Panc1 (cell line): ENCODE data around the gene CTNND2. TPM values are rescaled to one million over a fixed set of nuclear protein-coding genes. Genes with fewer than 3 reads are reported as not detected.

ENCODE experiments used
- ATAC-seq: fragments of 200-7000 bp; cut with Tn5 transposase; 2 replicates; pipeline ENCODE4 v1.9.1; 2020; ENCODE audit warnings: mild to moderate bottlenecking, moderate library complexity
- BruUV-seq: library from RNA; stranded (reverse); fragments of 400-500 nt; replicated peaks from 2 replicates; lab custom pipeline; 2021; lab: Mats Ljungman, UMichigan
- CTCF ChIA-PET: fragments of 300-600 bp; sonication (Branson Sonifier 250); formaldehyde crosslinking; loops from one replicate; lab custom pipeline; 2022; ENCODE audit warnings: antibody characterized with exemption; lab: Charles Lee
- POLR2A ChIA-PET: fragments of 300-600 bp; sonication (Branson Sonifier 250); formaldehyde crosslinking; loops from one replicate; lab custom pipeline; 2022; ENCODE audit warnings: antibody characterized with exemption; lab: Charles Lee
- DNase-seq: peaks from one replicate; pipeline ENCODE4 v3.0.0-alpha.2; 2010; ENCODE audit warnings: low read depth, low spot score
- H3K27ac ChIP-seq: 2 replicates; pipeline ENCODE4 v1.5.1; 2011; ENCODE audit warnings: mild to moderate bottlenecking, low read length, inconsistent platforms
- H3K27me3 ChIP-seq: fragments of 200-500 bp; sonication (Bioruptor generic); 2 replicates; pipeline ENCODE4 v1.6.0; 2014; ENCODE audit warnings: low read length, inconsistent platforms; ENCODE audit not compliant: control insufficient read depth, insufficient read depth
- H3K36me3 ChIP-seq: fragments of 200-500 bp; sonication (Bioruptor generic); 2 replicates; pipeline ENCODE4 v1.5.1; 2014; ENCODE audit warnings: inconsistent platforms, mild to moderate bottlenecking, low read length, moderate library complexity; ENCODE audit not compliant: control insufficient read depth, insufficient read depth
- H3K4me1 ChIP-seq: 2 replicates; pipeline ENCODE4 v1.5.1; 2011; ENCODE audit warnings: inconsistent platforms, mild to moderate bottlenecking, low read length, moderate library complexity; ENCODE audit not compliant: control insufficient read depth, insufficient read depth
- H3K4me3 ChIP-seq, 2 experiments: 2 replicates each; pipeline ENCODE4 v1.5.1; 2011 to 2012; ENCODE audit warnings: low read depth in 2 of 2, low read length in 2 of 2, mild to moderate bottlenecking in 2 of 2, inconsistent platforms in 1 of 2, moderate library complexity in 1 of 2
- H3K9me3 ChIP-seq: fragments of 200-500 bp; sonication (Bioruptor generic); 2 replicates; pipeline ENCODE4 v1.5.1; 2014; ENCODE audit warnings: low read depth, mild to moderate bottlenecking, inconsistent platforms, low read length, moderate library complexity; ENCODE audit not compliant: control insufficient read depth, insufficient read depth
- POLR2AphosphoS5 ChIP-seq: IDR thresholded peaks from 2 replicates; pipeline ENCODE4 v1.6.1; 2012; ENCODE audit warnings: mild to moderate bottlenecking, low read depth, low read length, moderate library complexity
- SIN3A ChIP-seq: IDR thresholded peaks from 2 replicates; pipeline ENCODE4 v1.6.1; 2012; ENCODE audit warnings: low read depth, mild to moderate bottlenecking, low read length, moderate library complexity, borderline replicate concordance; ENCODE audit not compliant: insufficient read depth
- TCF7L2 ChIP-seq: IDR thresholded peaks from 2 replicates; pipeline ENCODE4 v1.6.1; 2011; ENCODE audit warnings: mild to moderate bottlenecking, low read depth, low read length, inconsistent platforms
- in situ Hi-C: cut with HindIII; loops from 2 replicates; pipeline ENCODE4 v1.10.0; 2016; ENCODE audit warnings: low sequenced_read_pairs, low pct_unique_long_range_greater_than_20kb
- intact Hi-C: fragments of 100-400 bp; cut with micrococcal nuclease; formaldehyde crosslinking; loops from one replicate; pipeline ENCODE4 v1.10.0; 2022; ENCODE audit not compliant: unreplicated experiment
- total RNA-seq: library from RNA; stranded (reverse); gene quantifications from one replicate; pipeline ENCODE4 v1.2.1, GENCODE V29; 2021; ENCODE audit not compliant: unreplicated experiment
- TF ChIP-seq, protein P1 (sequence below): fragments of 450-650 bp; IDR thresholded peaks from 2 replicates; pipeline ENCODE4 v1.5.1; 2017; ENCODE audit warnings: mild to moderate bottlenecking
- TF ChIP-seq, protein P2 (sequence below), 2 experiments: IDR thresholded peaks; 2 replicates each; pipeline ENCODE4 v1.6.1; 2011 to 2012; ENCODE audit warnings: low read depth in 2 of 2, control low read depth in 1 of 2, low read length in 1 of 2, mild to moderate bottlenecking in 1 of 2, moderate library complexity in 1 of 2; ENCODE audit not compliant: insufficient read depth in 1 of 2

The CTNND2 gene
- total RNA-seq, 1 experiment from 2014 or later = 1.0 TPM

DNA sequence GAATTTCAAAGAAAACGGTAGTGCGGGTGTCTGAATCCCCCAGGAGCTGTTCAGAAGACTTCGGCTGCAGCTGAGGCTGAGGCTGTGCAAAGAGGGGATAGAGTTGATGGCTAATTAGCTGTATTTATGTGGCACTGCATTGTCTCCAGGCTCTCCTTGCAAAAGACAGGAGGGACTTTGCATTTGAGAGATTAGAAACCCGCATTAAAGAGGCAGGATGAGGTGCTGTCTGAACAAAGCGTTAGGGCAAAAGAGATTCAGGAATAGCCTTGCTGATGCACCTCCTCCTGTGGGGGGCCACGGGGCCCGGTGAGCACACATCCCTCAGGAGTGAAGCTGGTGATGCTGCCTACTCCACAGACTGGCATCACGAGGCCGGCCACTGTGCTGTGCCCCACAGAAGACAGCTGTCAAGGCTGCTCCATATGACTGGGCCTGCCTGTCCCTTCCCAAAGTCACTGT is 799.6 kb downstream of the CTNND2 start:
- Histone ChIP-seq H3K4me3 (no peak overlapping the region), H3K4me1 (no peaks in the 10 kb centered on the region), H3K27me3 (peaks cover 12% of the 10 kb centered on the region), H3K9me3 (no peaks in the 10 kb centered on the region), H3K36me3 (no peaks in the 10 kb centered on the region), H3K27ac (no peak overlapping the region)
- intact Hi-C loops = no loop called here
- in situ Hi-C loops = no loop called here
- TF ChIP-seq TCF7L2 = no peak
- TF ChIP-seq, protein P1, sequence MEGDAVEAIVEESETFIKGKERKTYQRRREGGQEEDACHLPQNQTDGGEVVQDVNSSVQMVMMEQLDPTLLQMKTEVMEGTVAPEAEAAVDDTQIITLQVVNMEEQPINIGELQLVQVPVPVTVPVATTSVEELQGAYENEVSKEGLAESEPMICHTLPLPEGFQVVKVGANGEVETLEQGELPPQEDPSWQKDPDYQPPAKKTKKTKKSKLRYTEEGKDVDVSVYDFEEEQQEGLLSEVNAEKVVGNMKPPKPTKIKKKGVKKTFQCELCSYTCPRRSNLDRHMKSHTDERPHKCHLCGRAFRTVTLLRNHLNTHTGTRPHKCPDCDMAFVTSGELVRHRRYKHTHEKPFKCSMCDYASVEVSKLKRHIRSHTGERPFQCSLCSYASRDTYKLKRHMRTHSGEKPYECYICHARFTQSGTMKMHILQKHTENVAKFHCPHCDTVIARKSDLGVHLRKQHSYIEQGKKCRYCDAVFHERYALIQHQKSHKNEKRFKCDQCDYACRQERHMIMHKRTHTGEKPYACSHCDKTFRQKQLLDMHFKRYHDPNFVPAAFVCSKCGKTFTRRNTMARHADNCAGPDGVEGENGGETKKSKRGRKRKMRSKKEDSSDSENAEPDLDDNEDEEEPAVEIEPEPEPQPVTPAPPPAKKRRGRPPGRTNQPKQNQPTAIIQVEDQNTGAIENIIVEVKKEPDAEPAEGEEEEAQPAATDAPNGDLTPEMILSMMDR = no peak
- TF ChIP-seq SIN3A = no peak
- TF ChIP-seq, protein P2, sequence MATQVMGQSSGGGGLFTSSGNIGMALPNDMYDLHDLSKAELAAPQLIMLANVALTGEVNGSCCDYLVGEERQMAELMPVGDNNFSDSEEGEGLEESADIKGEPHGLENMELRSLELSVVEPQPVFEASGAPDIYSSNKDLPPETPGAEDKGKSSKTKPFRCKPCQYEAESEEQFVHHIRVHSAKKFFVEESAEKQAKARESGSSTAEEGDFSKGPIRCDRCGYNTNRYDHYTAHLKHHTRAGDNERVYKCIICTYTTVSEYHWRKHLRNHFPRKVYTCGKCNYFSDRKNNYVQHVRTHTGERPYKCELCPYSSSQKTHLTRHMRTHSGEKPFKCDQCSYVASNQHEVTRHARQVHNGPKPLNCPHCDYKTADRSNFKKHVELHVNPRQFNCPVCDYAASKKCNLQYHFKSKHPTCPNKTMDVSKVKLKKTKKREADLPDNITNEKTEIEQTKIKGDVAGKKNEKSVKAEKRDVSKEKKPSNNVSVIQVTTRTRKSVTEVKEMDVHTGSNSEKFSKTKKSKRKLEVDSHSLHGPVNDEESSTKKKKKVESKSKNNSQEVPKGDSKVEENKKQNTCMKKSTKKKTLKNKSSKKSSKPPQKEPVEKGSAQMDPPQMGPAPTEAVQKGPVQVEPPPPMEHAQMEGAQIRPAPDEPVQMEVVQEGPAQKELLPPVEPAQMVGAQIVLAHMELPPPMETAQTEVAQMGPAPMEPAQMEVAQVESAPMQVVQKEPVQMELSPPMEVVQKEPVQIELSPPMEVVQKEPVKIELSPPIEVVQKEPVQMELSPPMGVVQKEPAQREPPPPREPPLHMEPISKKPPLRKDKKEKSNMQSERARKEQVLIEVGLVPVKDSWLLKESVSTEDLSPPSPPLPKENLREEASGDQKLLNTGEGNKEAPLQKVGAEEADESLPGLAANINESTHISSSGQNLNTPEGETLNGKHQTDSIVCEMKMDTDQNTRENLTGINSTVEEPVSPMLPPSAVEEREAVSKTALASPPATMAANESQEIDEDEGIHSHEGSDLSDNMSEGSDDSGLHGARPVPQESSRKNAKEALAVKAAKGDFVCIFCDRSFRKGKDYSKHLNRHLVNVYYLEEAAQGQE (IDR thresholded peaks at IDR 0.05; ENCODE audit: insufficient read depth in 1 of 2, low read depth in 2 of 2, low read length in 1 of 2) = no peak
- TF ChIP-seq POLR2AphosphoS5 = no peak
- ATAC-seq = no peak
- ChIA-PET POLR2A (no interaction called here), CTCF (interaction anchor here (0.6 kb wide), 1 partner anchor 232 kb away, joined by 3 read pairs; no protein-coding TSS in a partner anchor)
- no TSS peak for BruUV-seq
- no peak for DNase-seq

DNA sequence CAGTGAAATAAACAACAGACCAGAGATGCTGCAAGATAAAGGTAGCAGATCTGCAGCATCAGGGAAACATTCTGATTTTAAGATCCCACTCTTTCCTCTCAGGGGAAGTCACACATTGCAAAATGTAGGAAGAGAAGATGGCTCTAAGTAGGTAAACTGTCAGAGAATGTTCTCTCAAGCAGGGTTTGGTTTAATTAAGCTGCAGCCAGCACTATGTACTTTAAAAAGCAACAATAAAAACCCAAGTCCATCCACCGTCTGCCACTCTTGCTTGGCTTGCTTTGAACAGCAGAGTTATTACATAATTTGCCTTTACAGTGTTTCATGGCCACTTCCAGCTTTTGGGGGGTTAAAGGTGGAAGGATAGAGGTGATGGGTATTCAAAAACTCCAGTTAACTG is 800.0 kb downstream of the CTNND2 start:
- POLR2A ChIA-PET = no interaction called here
- intact Hi-C loops (no loop called here), in situ Hi-C loops (no loop called here)
- ATAC-seq (no peak), DNase-seq (no peak)
- CTCF ChIA-PET = interaction anchor here (0.6 kb wide), 1 partner anchor 232 kb away, joined by 3 read pairs; no protein-coding TSS in a partner anchor
- BruUV-seq = no TSS peak
- TF ChIP-seq SIN3A (no peak), POLR2AphosphoS5 (no peak), TCF7L2 (no peak)
- TF ChIP-seq, protein P2 (IDR thresholded peaks at IDR 0.05; ENCODE audit: insufficient read depth in 1 of 2, low read depth in 2 of 2, low read length in 1 of 2) = no peak
- TF ChIP-seq, protein P1 = no peak
- peaks cover 12% of the 10 kb centered on the region for H3K27me3 ChIP-seq
- H3K9me3 ChIP-seq = no peaks in the 10 kb centered on the region
- no peaks in the 10 kb centered on the region for H3K36me3 ChIP-seq
- H3K4me1 ChIP-seq = no peaks in the 10 kb centered on the region
- H3K4me3 ChIP-seq = no peak overlapping the region
- H3K27ac ChIP-seq = no peak overlapping the region
